ENCODE data around the gene ANGPTL2.
"Not testable (repeated sequence)": the region's sequence is repeated elsewhere in the genome, so short reads cannot be mapped to it uniquely, and the experiment has no call there.

The ANGPTL2 gene

GRCh38 chr9:127154390-127155191, 32.2 kb upstream of the ANGPTL2 start:
- DNase-seq = no peak

GRCh38 chr9:127154003-127154389, 31.6 kb upstream of the ANGPTL2 start:
- no peak for DNase-seq

- no peak for DNase-seq
Observed at GRCh38 chr9:127153501-127153900, 31.1 kb upstream of the ANGPTL2 start.

GRCh38 chr9:127149463-127150390, 27.3 kb upstream of the ANGPTL2 start:
- DNase-seq = no peak

- no peak for DNase-seq
Observed at GRCh38 chr9:127149010-127149409, 26.6 kb upstream of the ANGPTL2 start.

- no peak for DNase-seq
Observed at GRCh38 chr9:127148014-127148413, 25.6 kb upstream of the ANGPTL2 start.

GRCh38 chr9:127147251-127147650, 24.8 kb upstream of the ANGPTL2 start:
- no peak for DNase-seq

- not testable (repeated sequence) for DNase-seq
Observed at GRCh38 chr9:127146841-127147240, 24.4 kb upstream of the ANGPTL2 start.

- no peak for DNase-seq
Observed at GRCh38 chr9:127144670-127145445, 22.4 kb upstream of the ANGPTL2 start.

- DNase-seq = no peak
Observed at GRCh38 chr9:127143920-127144465, 21.6 kb upstream of the ANGPTL2 start.

GRCh38 chr9:127142931-127143464, 20.6 kb upstream of the ANGPTL2 start:
- DNase-seq = no peak

GRCh38 chr9:127142291-127142690, 19.9 kb upstream of the ANGPTL2 start:
- no peak for DNase-seq

- DNase-seq = no peak
Observed at GRCh38 chr9:127140842-127141675, 18.6 kb upstream of the ANGPTL2 start.

- no peak for DNase-seq
Observed at GRCh38 chr9:127140181-127140580, 17.7 kb upstream of the ANGPTL2 start.

GRCh38 chr9:127139775-127140174, 17.3 kb upstream of the ANGPTL2 start:
- DNase-seq = no peak

GRCh38 chr9:127139071-127139731, 16.8 kb upstream of the ANGPTL2 start:
- no peak for DNase-seq

- no peak for DNase-seq
Observed at GRCh38 chr9:127138444-127138843, 16.0 kb upstream of the ANGPTL2 start.

- DNase-seq = no peak
Observed at GRCh38 chr9:127137640-127138360, 15.4 kb upstream of the ANGPTL2 start.

- DNase-seq = no peak
Observed at GRCh38 chr9:127136880-127137639, 14.6 kb upstream of the ANGPTL2 start.
